Measurements from ENCODE around the gene NT5DC1. TPM values are rescaled to one million over a fixed set of nuclear protein-coding genes. Genes with fewer than 3 reads are reported as not detected.

Gene NT5DC1
- total and polyA plus RNA-seq, 10 of the 15 experiments (the other 5 are each of a cell fraction or from before 2014, with no cell fraction given), result 40.8 to 140 (median 66.8) TPM

- H4K20me1 ChIP-seq (ENCODE audit: control insufficient read depth, insufficient read depth), result no peaks in the 10 kb centered on the region
- no peaks in the 10 kb centered on the region; a peak in 1 of 4 replicates for H3K36me3 ChIP-seq (ENCODE audit: control insufficient read depth in 2 of 2, insufficient read depth in 2 of 2, low read length in 1 of 2)
- in situ Hi-C loops (cut with MboI), result no loop called here
- BruUV-seq (replicated peaks), result no TSS peak
- ChIA-PET RAD21 (ENCODE audit: unreplicated experiment) (no interaction called here), SMC1A (ENCODE audit: uncharacterized antibody, unreplicated experiment) (interaction anchor here (0.8 kb wide), 1 partner anchor 9 kb away, joined by 3 read pairs; no protein-coding TSS in a partner anchor), CTCF (no interaction called here), POLR2A (no interaction called here)
- no peak overlapping the region for H3K4me3 ChIP-seq
- no peaks in the 10 kb centered on the region for H3K4me1 ChIP-seq (ENCODE audit: control insufficient read depth, insufficient read depth, low read length)
- intact Hi-C loops (cut with micrococcal nuclease; ENCODE audit: unreplicated experiment), result no loop called here
- H2AFZ ChIP-seq (ENCODE audit: control insufficient read depth, low read depth, low read length), result no peak overlapping the region
- H3K27me3 ChIP-seq (replicated peaks in 1 of 2; ENCODE audit: control insufficient read depth in 2 of 2, insufficient read depth in 2 of 2, low read length in 1 of 2), result no peaks in the 10 kb centered on the region
- H3K4me2 ChIP-seq (ENCODE audit: control insufficient read depth, insufficient read depth), result no peak overlapping the region
- no peaks in the 10 kb centered on the region for H3K79me2 ChIP-seq (ENCODE audit: control insufficient read depth, insufficient read depth, low read length)
- H3K9ac ChIP-seq (ENCODE audit: control insufficient read depth, insufficient read depth, low read length), result no peak overlapping the region
- 74% methylated on average over 2 of the region's 2 CpGs for WGBS (ENCODE audit: insufficient coverage, insufficient replicate concordance, low lambda C conversion rate, missing lambda C conversion rate)
- DNase-seq (ENCODE audit: low read depth, low spot score) (no peak), FAIRE-seq (no peak), ATAC-seq (no peak)
- H3K9me3 ChIP-seq (replicated peaks; ENCODE audit: control insufficient read depth, insufficient read depth, low read length), result peaks cover 2% of the 10 kb centered on the region
- no peak overlapping the region for H3K27ac ChIP-seq (ENCODE audit: control insufficient read depth, insufficient read depth)
- TF ChIP-seq ZBTB4 (CRISPR knock-in tag; IDR thresholded peaks at IDR 0.05) (no peak), MXI1 (IDR thresholded peaks at IDR 0.05; ENCODE audit: low read depth, low read length) (no peak), SMAD1 (IDR thresholded peaks at IDR 0.05; ENCODE audit: low read depth, partially characterized antibody) (no peak), FOXK2 (IDR thresholded peaks at IDR 0.05) (no peak), BACH1 (IDR thresholded peaks at IDR 0.05; ENCODE audit: borderline replicate concordance) (no peak), RELB (IDR thresholded peaks at IDR 0.05; ENCODE audit: low read depth) (no peak), CHD1 (IDR thresholded peaks at IDR 0.05; ENCODE audit: low read depth, low read length) (no peak), SRF (IDR thresholded peaks at IDR 0.05; ENCODE audit: low read depth in 2 of 2, low read length in 2 of 2) (no peak)
- TF ChIP-seq, protein P1, sequence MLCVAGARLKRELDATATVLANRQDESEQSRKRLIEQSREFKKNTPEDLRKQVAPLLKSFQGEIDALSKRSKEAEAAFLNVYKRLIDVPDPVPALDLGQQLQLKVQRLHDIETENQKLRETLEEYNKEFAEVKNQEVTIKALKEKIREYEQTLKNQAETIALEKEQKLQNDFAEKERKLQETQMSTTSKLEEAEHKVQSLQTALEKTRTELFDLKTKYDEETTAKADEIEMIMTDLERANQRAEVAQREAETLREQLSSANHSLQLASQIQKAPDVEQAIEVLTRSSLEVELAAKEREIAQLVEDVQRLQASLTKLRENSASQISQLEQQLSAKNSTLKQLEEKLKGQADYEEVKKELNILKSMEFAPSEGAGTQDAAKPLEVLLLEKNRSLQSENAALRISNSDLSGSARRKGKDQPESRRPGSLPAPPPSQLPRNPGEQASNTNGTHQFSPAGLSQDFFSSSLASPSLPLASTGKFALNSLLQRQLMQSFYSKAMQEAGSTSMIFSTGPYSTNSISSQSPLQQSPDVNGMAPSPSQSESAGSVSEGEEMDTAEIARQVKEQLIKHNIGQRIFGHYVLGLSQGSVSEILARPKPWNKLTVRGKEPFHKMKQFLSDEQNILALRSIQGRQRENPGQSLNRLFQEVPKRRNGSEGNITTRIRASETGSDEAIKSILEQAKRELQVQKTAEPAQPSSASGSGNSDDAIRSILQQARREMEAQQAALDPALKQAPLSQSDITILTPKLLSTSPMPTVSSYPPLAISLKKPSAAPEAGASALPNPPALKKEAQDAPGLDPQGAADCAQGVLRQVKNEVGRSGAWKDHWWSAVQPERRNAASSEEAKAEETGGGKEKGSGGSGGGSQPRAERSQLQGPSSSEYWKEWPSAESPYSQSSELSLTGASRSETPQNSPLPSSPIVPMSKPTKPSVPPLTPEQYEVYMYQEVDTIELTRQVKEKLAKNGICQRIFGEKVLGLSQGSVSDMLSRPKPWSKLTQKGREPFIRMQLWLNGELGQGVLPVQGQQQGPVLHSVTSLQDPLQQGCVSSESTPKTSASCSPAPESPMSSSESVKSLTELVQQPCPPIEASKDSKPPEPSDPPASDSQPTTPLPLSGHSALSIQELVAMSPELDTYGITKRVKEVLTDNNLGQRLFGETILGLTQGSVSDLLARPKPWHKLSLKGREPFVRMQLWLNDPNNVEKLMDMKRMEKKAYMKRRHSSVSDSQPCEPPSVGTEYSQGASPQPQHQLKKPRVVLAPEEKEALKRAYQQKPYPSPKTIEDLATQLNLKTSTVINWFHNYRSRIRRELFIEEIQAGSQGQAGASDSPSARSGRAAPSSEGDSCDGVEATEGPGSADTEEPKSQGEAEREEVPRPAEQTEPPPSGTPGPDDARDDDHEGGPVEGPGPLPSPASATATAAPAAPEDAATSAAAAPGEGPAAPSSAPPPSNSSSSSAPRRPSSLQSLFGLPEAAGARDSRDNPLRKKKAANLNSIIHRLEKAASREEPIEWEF (IDR thresholded peaks at IDR 0.05; ENCODE audit: insufficient replicate concordance, low read depth, low read length), result no peak
Measured at GRCh38 chr6:116176596-116176995, 75.9 kb downstream of the NT5DC1 start.

Data from GM12878 (cell line).